ENCODE measurements around the gene POLK.
"Not testable (repeated sequence)": the region's sequence is repeated elsewhere in the genome, so short reads cannot be mapped to it uniquely, and the experiment has no call there.

The POLK gene

DNA sequence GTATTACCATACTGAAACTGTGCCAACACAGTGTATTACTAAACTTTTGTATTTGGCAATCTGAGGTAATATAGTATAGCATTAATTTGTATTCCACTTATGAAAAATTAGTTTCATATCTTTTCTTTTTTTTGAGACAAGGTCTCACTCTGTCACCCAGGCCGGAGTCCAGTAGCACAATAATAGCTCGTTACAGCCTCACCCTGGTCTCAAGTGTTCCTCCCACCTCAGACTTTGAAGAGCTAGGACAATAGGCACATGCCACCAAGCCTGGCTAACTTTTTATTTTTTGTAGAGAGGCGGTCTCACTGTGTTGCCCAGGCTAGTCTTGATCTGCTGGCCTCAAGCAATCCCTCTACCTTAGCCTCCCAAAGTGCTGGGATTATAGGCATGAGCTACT lies 36.1 kb downstream of the POLK start:
- FAIRE-seq, result no peak
- DNase-seq (ENCODE audit: low spot score), result no peak

DNA sequence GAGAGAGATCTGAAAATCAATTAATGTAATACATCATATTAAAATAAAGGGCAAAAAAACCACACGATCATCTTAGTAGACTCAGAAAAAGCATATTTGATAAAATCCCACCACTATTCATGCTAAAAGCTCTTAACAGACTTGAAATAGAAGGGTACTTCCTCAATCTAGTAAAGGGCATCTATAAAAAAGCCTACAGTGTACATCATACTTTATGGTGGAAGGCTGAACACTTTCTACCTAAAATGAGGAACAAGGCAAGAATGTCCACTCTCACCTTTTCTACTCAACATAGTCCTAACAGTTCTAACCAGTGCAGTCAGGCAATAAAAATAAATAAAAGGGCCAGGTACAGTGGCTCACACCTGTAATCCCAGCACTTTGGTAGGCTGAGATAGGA lies 38.9 kb downstream of the POLK start:
- no peak for DNase-seq (ENCODE audit: low spot score)
- FAIRE-seq, result no peak

DNA sequence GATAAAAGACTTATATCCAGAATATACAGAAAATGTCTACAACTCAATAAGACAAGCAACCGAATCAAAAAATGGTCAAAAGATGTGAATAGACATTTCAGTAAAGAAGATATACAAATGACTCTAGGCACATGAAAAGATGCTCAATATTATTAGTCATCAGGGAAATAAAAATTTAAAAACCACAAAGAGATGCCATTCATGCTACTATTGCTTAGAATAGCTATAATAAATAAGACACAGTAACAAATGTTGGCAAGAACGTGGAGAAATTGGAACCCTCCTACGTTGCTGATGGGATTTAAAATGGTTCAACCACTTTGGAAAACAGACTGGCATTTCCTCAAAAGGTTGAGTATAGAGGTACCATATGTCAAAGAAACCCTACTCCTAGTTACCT lies 39.8 kb downstream of the POLK start:
- no peak for DNase-seq (ENCODE audit: low spot score)
- FAIRE-seq, result no peak

DNA sequence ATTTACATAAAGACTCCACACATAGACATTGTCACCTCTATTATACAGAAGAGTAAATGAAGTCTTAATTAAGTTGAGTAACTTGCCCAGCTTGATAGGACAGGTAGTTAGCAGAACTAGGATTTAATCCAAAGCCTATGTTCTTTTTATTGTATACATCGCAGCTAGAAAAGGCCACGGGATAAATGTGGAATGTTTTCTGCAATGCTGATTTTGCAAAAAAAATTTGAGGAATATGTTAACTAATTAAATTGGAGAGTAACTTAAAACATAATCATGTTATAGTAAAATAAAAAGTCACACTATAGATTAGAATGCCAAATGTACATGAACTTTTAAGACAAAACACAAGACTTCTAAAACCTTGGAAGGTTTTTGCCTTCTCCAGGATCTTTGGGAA lies 41.1 kb downstream of the POLK start:
- no peak for FAIRE-seq
- no peak for DNase-seq (ENCODE audit: low spot score)

DNA sequence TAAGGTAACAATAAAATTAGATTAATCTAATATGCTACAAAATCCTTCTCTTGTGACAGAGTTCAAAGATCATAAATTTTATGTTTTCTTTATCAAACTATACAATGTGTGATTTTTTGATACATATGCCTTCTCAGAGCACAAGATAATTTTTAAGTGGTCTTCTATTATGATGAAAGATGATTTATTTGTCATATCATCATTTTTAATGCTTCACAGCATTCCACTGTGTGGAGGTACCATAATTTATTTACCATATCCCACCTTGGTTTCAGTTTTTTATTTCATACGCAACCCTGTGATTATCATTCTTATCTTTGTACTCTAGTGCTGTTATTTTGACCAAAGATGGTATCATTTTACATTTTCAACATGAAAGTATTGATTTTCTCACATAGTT lies 41.7 kb downstream of the POLK start:
- FAIRE-seq, result no peak
- DNase-seq (ENCODE audit: low spot score), result no peak

DNA sequence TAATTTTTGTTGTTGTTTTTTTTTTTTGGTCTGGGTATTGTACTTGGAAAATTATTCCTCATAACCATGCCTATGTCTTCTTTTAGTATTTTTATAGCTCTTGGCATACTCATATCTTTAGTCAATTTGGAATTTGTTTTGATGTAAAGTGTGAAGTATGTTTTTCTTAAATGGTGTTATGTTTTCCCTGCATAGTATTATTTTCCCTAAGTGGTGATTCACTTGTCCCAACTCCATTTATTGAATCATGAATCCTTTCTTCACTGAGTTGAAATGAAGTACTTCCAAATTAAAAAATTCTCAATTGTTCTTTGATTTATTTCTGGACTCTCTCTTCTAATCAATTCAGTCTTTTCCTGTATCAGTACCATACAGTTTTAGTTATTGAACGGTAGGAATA lies 46.5 kb downstream of the POLK start:
- DNase-seq (ENCODE audit: low spot score) (no peak), FAIRE-seq (no peak)

DNA sequence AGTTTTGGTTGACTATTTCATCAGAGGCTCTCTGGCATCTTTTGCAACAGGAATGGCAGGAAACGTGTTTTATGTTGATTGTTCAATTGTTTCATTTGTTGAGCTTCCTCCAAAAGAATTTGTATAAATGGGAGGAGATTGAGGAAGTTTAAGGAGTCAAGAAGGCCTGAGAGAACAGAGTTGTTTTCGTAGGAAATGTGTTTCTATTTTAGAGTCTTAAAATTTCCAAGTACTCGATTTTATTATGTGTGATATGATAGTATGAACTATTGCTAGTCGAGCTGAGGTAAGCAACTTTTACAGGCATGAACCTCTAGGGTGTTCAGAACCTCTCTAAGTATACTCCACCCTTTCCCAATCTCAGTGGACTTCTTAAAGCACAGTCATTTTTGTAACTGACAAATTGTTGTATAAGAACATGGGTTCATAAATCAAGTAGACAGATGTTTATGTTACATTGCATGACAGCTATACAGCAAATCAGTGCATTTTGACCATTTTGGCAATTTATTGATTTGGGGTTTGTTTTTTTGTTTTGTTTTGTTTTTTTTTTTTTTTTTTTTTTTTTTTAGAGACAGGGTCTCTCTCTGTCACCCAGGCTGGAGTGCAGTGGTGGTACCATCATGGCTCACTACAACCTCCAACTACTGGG lies 47.4 kb downstream of the POLK start:
- DNase-seq (ENCODE audit: low spot score) (no peak), FAIRE-seq (no peak)

DNA sequence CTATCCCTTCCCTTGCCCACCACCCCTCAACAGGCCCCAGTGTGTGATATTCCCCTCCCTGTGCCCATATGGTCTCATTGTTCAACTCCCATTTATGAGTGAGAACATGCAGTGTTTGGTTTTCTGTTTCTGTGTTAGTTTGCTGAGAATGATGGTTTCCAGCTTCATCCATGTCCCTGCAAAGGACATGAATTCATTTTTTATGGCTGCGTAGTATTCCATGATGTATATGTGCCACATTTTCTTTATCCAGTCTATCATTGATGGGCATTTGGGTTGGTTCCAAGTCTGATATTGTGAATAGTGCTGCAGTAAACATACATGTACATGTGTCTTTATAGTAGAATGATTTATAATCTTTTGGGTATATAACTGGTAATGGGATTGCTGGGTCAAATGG lies 49.0 kb downstream of the POLK start:
- not testable (repeated sequence) for FAIRE-seq; DNase-seq (ENCODE audit: low spot score)

DNA sequence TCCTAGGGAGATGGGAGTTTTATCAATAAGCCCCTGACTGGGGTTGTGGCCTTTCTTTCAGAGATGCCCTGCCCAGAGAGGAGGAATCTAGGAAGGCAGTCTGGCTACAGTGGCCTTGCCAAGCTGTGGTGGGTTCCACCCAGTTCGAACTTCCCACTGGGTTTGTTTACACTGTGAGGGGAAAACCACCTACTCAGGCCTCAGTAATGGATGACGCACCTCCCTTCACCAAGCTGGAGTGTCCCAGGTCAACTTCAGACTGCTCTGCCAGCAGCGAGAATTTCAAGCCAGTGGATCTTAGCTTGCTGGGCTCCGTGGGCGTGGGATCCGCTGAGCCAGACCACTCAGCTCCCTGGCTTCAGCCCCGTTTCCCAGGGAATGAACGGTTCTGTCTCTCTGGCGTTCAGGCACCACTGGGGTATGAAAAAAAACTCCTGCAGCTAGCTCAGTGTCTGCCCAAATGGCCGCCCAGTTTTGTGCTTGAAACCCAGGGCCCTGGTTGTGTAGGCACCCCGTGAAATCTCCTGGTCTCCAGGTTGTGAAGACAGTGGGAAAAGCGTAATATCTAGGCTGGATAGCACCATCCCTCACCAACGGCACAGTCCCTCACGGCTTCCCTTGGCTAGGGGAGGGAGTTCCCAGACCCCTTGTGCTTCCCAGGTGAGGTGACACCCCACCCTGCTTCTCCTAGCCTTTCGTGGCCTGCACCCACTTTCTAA lies 54.5 kb downstream of the POLK start:
- peak; percentile 49 for FAIRE-seq
- peak; percentile 76 for DNase-seq (ENCODE audit: low spot score)

DNA sequence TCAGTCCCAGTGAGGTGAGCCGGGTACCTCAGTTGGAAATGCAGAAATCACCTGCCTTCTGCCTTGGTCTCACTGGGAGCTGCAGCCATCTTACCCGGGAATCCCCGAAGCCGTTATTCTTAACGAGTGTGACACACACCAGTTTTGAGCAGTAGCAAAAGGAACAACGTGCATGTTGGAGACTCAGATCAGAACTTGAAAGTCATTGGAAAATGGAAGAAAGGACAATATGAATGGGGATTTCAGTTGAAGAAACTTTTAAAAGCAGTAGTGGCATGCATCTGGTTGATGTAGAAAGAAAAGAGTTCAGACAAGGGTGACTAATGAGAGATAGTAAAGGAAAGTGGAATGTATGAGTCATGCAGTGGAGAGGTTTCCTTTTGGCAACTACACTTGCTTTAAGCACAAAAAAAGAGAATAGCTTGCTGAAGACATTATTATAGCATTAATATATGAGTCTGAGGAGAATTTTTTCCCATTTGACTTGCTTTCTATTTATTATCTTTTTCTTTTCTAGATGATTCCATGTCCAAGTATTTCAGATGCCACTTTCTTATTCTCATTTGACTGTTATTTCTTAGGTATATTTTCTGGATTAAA lies 55.1 kb downstream of the POLK start:
- DNase-seq (ENCODE audit: low spot score) (peak; percentile 74), FAIRE-seq (peak; percentile 77)

DNA sequence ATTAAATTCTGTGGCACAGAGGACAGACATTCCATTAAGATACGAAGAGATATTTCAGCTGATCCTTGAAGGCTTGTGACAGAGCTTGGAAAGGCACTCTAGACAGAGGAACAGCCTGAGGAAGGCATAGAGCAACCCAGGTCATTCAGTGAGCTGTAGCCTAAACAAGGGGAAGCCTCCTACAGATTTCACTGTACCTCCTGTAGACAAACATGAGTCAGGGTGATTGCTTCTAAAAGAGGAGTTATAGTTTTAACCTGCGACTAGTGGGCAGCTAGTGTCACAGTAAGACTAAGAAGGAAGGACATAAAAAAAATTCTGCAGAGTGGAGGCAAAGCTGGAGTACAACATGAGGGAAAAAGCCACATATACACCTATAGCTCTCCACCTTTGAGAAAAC lies 56.0 kb downstream of the POLK start:
- DNase-seq (ENCODE audit: low spot score) (peak; percentile 54), FAIRE-seq (peak; percentile 69)

DNA sequence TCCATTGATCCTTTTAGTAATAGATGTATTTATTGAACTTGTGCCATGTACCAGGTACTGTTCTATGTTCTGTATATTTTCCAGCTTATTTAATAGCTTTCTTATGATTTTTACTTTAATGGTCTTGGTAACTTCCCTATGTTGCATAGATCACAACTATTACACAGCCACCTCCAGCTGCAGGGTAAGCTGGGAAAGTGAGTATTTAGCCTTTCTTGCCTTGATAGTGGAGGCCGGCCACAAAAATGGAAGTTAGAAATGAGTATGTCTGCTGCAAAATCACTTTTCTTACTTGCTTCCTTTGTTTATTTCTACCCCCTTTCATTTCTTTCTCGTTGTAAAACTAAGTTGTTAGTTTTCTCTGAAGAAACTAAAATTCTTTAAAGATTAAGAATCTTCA lies 56.5 kb downstream of the POLK start:
- no peak for DNase-seq (ENCODE audit: low spot score)

DNA sequence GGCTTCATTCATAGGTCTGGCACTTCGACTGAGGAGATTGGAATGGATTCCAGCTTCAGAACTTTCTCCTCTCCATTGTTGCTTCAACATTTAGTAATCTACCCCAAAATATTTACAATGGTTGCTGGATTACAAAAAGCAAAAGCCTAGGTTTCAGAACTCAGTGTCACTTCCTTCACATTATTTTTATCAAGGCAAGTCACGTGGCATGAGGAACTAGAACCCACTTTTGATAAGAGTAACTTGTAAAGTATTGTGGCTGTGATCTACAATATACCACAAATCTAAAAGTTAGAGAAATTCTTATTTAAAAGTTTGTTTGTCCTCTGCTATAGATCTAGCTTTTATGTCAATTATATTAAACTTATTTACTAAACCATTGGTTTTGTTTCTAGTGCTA lies 59.9 kb downstream of the POLK start:
- FAIRE-seq, result no peak
- no peak for DNase-seq (ENCODE audit: low spot score)

More for the DNA sequence above, 56.5 kb downstream of the POLK start:
- FAIRE-seq, result no peak

DNA sequence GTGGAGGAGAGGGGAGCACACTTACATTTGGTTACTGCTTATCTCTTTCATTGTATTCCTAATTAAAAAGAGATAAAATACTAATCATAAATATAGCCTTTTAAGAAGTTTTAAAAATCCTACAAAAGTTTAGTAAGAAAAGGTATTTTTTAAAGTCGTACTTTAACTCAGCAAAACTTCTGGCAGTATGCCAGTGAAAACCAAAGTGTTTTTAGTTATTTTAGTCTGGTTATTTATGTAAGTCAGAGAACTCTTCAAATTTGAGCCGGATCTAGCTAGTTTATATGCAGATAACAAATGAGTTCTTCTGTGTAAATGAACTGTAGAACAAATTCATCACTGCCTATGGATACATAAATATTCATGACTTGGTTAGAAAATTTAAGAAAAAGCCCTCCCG lies 63.1 kb downstream of the POLK start:
- DNase-seq (ENCODE audit: low spot score) (no peak), FAIRE-seq (no peak)

DNA sequence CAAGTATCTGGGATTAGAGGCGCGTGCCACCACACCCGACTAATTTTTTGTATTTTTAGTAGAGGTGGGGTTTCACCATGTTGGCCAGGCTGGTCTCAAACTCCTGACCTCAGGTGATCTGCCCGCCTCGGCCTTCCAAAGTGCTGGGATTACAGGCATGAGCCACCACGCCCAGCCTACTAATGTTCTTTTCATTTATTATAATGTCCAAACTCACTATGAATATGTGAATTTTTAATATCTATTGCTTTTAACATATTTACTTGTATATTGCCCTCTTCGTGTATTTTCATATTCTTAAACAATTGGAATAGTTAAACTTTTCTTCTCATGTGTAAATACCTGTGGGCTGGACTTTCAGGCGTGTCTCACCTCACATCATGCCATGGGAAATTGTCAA lies 66.6 kb downstream of the POLK start:
- not testable (repeated sequence) for FAIRE-seq; DNase-seq (ENCODE audit: low spot score)

DNA sequence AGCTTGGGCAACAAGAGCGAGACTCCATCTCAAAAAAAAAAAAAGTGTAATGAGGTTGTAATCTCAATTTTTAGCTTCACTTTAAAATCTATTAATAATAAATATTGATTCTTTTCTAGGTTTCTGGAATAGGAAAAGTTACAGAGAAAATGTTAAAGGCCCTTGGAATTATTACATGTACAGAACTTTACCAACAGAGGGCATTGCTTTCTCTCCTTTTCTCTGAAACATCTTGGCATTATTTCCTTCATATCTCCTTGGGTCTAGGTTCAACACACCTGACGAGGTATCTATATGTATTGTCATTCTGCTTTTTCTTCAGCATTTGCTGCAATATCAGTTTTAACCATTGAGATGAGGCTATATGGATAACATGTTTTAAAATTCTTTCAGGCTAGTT lies 73.0 kb downstream of the POLK start:
- no peak for DNase-seq (ENCODE audit: low spot score)
- no peak for FAIRE-seq

DNA sequence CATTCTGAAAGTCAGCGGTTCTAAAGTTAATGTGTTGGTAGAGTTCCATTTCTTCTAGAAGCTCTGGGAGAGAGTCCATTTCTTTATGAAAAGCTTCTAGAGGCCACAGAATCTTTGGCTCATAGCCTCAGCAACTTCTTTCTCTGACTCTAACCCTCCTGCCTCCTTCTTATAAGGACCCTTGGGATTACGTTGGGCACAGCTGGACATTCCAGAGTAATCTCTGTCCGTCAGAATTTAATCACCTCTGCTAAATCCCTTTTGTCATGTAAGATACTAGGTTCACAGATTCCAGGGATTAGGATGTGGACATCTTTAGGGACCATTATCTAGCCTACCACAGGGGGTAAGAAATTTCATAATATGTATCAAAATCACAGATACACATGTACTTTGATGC lies 77.0 kb downstream of the POLK start:
- DNase-seq (ENCODE audit: low spot score), result no peak
- no peak for FAIRE-seq

DNA sequence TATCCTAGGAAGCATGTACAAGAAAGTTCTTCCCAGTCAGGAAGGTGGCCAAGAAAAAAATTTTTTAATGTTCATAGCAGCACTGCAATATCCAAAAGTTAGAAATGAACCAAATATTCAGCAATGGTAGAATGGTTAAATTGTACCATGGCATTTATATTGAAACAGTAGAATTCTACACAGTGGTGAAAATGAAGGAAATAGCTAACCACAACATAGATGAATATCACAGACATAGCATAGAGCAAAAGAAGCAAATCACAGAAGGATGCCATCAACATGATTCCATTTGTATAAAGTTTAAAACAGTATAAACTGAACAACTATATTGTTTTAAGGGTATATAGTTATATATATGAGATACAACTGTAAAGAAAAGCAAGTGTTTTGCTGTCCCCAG lies 88.8 kb downstream of the POLK start:
- DNase-seq (ENCODE audit: low spot score), result no peak
- FAIRE-seq, result no peak

DNA sequence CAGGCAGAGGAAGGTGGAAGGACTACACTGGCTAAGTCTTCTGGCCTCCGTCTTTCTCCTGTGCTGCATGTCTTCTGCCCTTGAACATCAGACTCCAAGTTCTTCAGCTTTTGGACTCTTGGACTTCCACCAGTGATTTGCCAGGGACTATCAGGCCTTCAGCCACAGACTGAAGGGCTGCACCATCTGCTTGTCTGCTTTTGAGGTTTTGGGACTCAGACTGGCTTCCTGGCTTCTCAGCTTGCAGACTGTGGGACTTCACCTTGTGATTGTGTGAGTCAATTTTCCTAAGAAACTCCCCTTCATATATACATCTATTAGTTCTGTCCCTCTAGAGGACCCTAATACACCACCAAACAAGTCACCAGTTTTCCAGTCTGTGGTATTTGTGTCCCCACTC lies 89.9 kb downstream of the POLK start:
- DNase-seq (ENCODE audit: low spot score) (no peak), FAIRE-seq (no peak)

DNA sequence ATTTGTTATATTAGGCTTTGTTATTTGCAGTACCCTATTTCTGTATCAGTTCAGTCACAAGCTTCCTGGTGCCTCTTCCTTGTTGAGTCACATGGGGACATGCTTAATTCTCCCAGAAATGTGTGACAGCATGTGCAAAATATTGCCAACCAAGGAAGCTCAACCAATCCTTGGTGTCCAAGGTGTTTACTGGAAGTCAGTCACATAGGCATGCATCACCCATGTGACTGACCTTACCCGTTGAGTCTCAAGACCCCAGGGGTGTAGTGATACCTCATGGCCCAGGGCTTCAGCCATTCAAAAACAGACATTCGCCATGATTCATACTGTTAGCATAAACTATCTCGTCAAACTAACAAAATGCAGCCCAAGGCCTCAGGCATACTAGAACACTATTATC lies 90.3 kb downstream of the POLK start:
- DNase-seq (ENCODE audit: low spot score), result no peak
- FAIRE-seq, result no peak

DNA sequence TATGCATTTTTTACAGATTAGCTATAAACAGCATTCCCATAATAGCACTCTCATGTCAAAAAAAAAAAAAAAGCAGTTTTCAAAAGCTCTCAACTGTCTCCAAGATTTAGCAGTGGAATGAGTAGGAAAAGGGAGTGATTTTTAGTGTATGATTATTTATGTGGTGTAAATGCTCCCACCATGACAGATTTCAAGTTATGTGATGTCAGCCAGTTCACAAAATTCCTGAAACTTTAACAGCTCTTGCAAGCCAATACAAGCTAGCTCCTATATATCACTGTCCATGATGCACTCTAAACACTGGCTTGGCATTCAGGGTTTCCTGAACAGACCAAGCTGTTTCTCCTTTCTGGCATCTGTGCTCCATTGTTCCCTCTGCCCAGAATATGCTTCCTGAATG lies 91.7 kb downstream of the POLK start:
- no peak for FAIRE-seq
- no peak for DNase-seq (ENCODE audit: low spot score)

DNA sequence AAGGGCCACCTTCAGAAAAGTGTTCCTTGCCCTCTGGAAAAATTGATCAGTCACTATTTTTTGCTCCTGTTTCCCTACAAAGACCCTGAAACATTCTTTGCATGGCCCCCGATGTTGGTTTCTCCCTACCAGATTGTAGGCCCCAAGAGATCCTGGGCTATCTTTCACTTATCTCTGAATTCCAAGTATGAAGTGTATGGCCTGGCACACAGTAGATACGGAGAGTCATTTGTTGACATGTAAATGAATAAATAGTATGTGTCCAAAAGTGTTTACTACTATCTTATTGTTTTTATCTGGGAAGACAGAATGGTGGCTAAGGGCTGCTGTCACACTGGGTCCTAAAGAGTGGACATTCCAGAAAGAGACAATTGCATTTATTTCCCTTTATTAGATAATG lies 92.1 kb downstream of the POLK start:
- no peak for DNase-seq (ENCODE audit: low spot score)

DNA sequence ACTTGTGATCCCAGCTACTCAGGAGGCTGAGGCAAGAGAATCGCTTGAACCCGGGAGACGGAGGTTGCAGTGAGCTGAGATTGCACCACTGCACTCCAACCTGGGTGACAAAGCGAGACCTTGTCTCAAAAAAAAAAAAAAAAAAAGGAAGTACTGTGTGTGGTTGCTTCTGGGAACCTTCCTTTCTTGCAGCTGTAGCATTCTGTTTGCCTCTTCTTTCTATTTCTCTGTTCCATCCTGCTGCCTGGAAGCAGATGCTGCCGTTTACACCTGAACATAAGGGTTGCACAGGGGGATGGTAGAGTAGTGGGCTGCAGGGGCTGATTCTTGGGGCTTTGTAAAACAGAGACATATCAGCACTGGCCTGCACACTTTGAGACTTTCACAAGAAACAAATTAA lies 95.7 kb downstream of the POLK start:
- not testable (repeated sequence) for DNase-seq (ENCODE audit: low spot score); FAIRE-seq

More for the DNA sequence above, 92.1 kb downstream of the POLK start:
- FAIRE-seq, result no peak

All from RCC 7860 (cell line).